K562 (cell line): Measurements from ENCODE around the gene ADD1.

Experiments used
- CHD7 ChIP-seq: fragments of 200-600 bp; sonication (generic); IDR thresholded peaks from one replicate; pipeline ENCODE4 v1.6.1; 2012; ENCODE audit warnings: mild to moderate bottlenecking, low read depth, low read length, inconsistent platforms
- CTCF ChIP-seq, 3 experiments: IDR thresholded peaks in 2 of 3; conservative IDR thresholded peaks in 1 of 3; 2 replicates each; pipeline ENCODE4 v1.5.1; 2011 to 2012; ENCODE audit warnings: low read length in 3 of 3, mild to moderate bottlenecking in 3 of 3, control low read depth in 2 of 3, improper control_type of control experiment in 1 of 3, inconsistent platforms in 1 of 3, low read depth in 1 of 3, mixed read lengths in 1 of 3, moderate library complexity in 1 of 3; ENCODE audit not compliant: insufficient read depth in 2 of 3
- DNMT1 ChIP-seq: fragments of 450-650 bp; IDR thresholded peaks from 2 replicates; pipeline ENCODE4 v1.6.1; 2016; ENCODE audit warnings: antibody characterized with exemption, mild to moderate bottlenecking
- EZH2 ChIP-seq: IDR thresholded peaks from 2 replicates; pipeline ENCODE4 v1.6.1; 2012; ENCODE audit warnings: low read depth, mild to moderate bottlenecking, inconsistent platforms, low read length, borderline replicate concordance
- NFXL1 ChIP-seq: fragments of 450-650 bp; formaldehyde crosslinking; IDR thresholded peaks from 2 replicates; pipeline ENCODE4 v1.4.0; 2021; ENCODE audit warnings: mild to moderate bottlenecking
- PATZ1 ChIP-seq: fragments of 250-450 bp; sonication (Bioruptor Pico); IDR thresholded peaks from 2 replicates; pipeline ENCODE4 v1.5.0; 2020; ENCODE audit warnings: mild to moderate bottlenecking, borderline replicate concordance
- POLR2A ChIP-seq: fragments of 450-650 bp; conservative IDR thresholded peaks from 2 replicates; pipeline ENCODE4 v1.6.1; 2016
- RAD21 ChIP-seq, 2 experiments: fragments of 250-450 bp in 1 of 2; fragments of 450-650 bp in 1 of 2; sonication (Bioruptor Pico) in 1 of 2; formaldehyde crosslinking in 1 of 2; IDR thresholded peaks in 1 of 2; conservative IDR thresholded peaks in 1 of 2; 2 replicates each; pipeline versions ENCODE4 v1.4.0 to v1.8.0; 2020 to 2022; ENCODE audit warnings: mild to moderate bottlenecking in 2 of 2, moderate library complexity in 1 of 2
- SREBF2 ChIP-seq: sonication (generic); formaldehyde crosslinking; IDR thresholded peaks from 2 replicates; pipeline ENCODE4 v1.4.0; 2020; ENCODE audit warnings: mild to moderate bottlenecking, missing genetic modification reagents
- TGIF2 ChIP-seq: sonication (generic); formaldehyde crosslinking; IDR thresholded peaks from 2 replicates; pipeline ENCODE4 v1.8.1; 2022; ENCODE audit warnings: mild to moderate bottlenecking, missing genetic modification reagents, moderate library complexity
- ZBTB26 ChIP-seq: fragments of 450-650 bp; formaldehyde crosslinking; IDR thresholded peaks from 2 replicates; pipeline ENCODE4 v1.4.0; 2022; ENCODE audit warnings: missing genetic modification characterization
- ZNF785 ChIP-seq: fragments of 250-450 bp; sonication (Bioruptor Pico); IDR thresholded peaks from 2 replicates; pipeline ENCODE4 v1.4.0; 2020; ENCODE audit warnings: mild to moderate bottlenecking

DNA sequence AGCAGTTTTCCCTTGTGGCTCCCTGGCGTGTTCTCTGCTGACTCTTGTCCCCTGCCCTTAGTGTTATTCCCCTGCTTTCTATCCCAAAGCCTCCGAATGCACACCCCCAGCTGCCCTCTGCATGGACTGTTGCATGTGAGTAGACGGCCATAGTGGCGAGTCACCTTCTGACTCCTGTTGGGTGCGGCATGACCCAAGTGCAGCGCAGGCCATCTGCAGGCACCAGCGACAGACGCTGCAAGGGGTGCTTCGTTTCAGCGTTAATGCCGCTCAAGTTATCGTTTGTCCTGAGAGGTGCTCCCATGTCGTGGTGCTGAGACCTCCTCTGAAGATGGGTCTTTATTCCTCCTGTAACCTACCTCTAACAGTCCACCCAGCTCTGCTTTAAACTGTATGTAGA lies 61.9 kb downstream of the ADD1 start:
- TF ChIP-seq DNMT1 (no peak), POLR2A (no peak), CTCF (IDR thresholded peaks at IDR 0.05 in 2 of 3, conservative IDR thresholded peaks at IDR 0.05 in 1 of 3; ENCODE audit: insufficient read depth in 2 of 3, low read depth in 1 of 3, low read length in 3 of 3) (no peak), SREBF2 (no peak), TGIF2 (CRISPR knock-in tag) (no peak), CHD7 (no peak), NFXL1 (no peak), PATZ1 (CRISPR knock-in tag) (no peak), RAD21 (CRISPR knock-in tag; conservative IDR thresholded peaks at IDR 0.05 in 1 of 2, IDR thresholded peaks at IDR 0.05 in 1 of 2) (no peak), ZNF785 (CRISPR knock-in tag) (no peak), EZH2 (no peak), ZBTB26 (CRISPR knock-in tag) (no peak)
